Astrocyte (in vitro differentiated cells and primary cell): ENCODE measurements around the gene MESP2. TPM values are rescaled to one million over a fixed set of nuclear protein-coding genes. Genes with fewer than 3 reads are reported as not detected.

Experiments
- DNase-seq: peaks from one replicate; pipeline ENCODE4 v3.0.0-alpha.2; 2010; ENCODE audit warnings: low read depth
- FAIRE-seq: peaks from 2 replicates; lab custom pipeline; 2011; peaks lifted over from hg19 to GRCh38; lab: Jason Lieb, UNC
- H2AFZ ChIP-seq: 2 replicates; pipeline ENCODE4 v1.6.0; 2012; ENCODE audit warnings: low read depth, low read length, inconsistent platforms
- H3K27ac ChIP-seq: 2 replicates; pipeline ENCODE4 v1.5.1; 2011; ENCODE audit warnings: low read depth, low read length, inconsistent platforms
- H3K27me3 ChIP-seq: 2 replicates; pipeline ENCODE4 v1.6.0; 2011; ENCODE audit warnings: low read length, inconsistent platforms; ENCODE audit not compliant: insufficient read depth
- H3K36me3 ChIP-seq: 2 replicates; pipeline ENCODE4 v1.5.1; 2011; ENCODE audit warnings: low read length, inconsistent platforms; ENCODE audit not compliant: insufficient read depth
- H3K4me1 ChIP-seq: 2 replicates; pipeline ENCODE4 v1.5.1; 2011; ENCODE audit warnings: low read length, inconsistent platforms; ENCODE audit not compliant: insufficient read depth
- H3K4me2 ChIP-seq: 2 replicates; pipeline ENCODE4 v1.6.0; 2012; ENCODE audit warnings: low read length, inconsistent platforms
- H3K4me3 ChIP-seq: 2 replicates; pipeline ENCODE4 v1.5.1; 2011; ENCODE audit warnings: low read depth, mild to moderate bottlenecking, low read length, inconsistent platforms; ENCODE audit not compliant: insufficient read depth
- H3K79me2 ChIP-seq: 2 replicates; pipeline ENCODE4 v1.6.0; 2012; ENCODE audit warnings: mild to moderate bottlenecking, low read length, inconsistent platforms; ENCODE audit not compliant: insufficient read depth
- H3K9ac ChIP-seq: 2 replicates; pipeline ENCODE4 v1.6.0; 2012; ENCODE audit warnings: mild to moderate bottlenecking, low read length, inconsistent platforms
- H3K9me3 ChIP-seq: 2 replicates; pipeline ENCODE4 v1.5.1; 2012; ENCODE audit warnings: low read depth, mild to moderate bottlenecking, low read length, inconsistent platforms; ENCODE audit not compliant: insufficient read depth
- H4K20me1 ChIP-seq: 2 replicates; pipeline ENCODE4 v1.6.0; 2012; ENCODE audit warnings: low read length, inconsistent platforms; ENCODE audit not compliant: insufficient read depth
- H3K27ac Mint-ChIP-seq: one replicate; pipeline ENCODE4 v1.8.0; 2021; ENCODE audit warnings: mild to moderate bottlenecking, mixed read lengths; ENCODE audit not compliant: unreplicated experiment
- H3K27me3 Mint-ChIP-seq: one replicate; pipeline ENCODE4 v1.8.0; 2021; ENCODE audit warnings: low read depth, mixed read lengths; ENCODE audit not compliant: unreplicated experiment
- H3K36me3 Mint-ChIP-seq: one replicate; pipeline ENCODE4 v1.8.0; 2021; ENCODE audit warnings: low read depth, mixed read lengths; ENCODE audit not compliant: unreplicated experiment
- H3K4me1 Mint-ChIP-seq: one replicate; pipeline ENCODE4 v1.8.0; 2021; ENCODE audit warnings: low read depth, mixed read lengths; ENCODE audit not compliant: unreplicated experiment
- H3K4me3 Mint-ChIP-seq: one replicate; pipeline ENCODE4 v1.8.0; 2021; ENCODE audit warnings: mild to moderate bottlenecking, moderate library complexity, mixed read lengths; ENCODE audit not compliant: unreplicated experiment
- H3K9me3 Mint-ChIP-seq: one replicate; pipeline ENCODE4 v1.8.0; 2021; ENCODE audit warnings: mild to moderate bottlenecking, mixed read lengths; ENCODE audit not compliant: unreplicated experiment
- CTCF ChIP-seq: IDR thresholded peaks from 2 replicates; pipeline ENCODE4 v1.5.1; 2011; ENCODE audit warnings: low read depth, mild to moderate bottlenecking, inconsistent platforms, low read length, moderate library complexity; ENCODE audit not compliant: insufficient read depth
- EZH2 ChIP-seq: IDR thresholded peaks from 2 replicates; pipeline ENCODE4 v1.6.1; 2012; ENCODE audit warnings: mild to moderate bottlenecking, low read length, inconsistent platforms; ENCODE audit not compliant: insufficient read depth
- total RNA-seq: library from RNA; stranded (reverse); gene quantifications from 2 replicates; pipeline ENCODE4 v1.2.1, GENCODE V29; 2021

MESP2 gene
- total RNA-seq, 1 donor from 2014 or later, result not detected

DNA sequence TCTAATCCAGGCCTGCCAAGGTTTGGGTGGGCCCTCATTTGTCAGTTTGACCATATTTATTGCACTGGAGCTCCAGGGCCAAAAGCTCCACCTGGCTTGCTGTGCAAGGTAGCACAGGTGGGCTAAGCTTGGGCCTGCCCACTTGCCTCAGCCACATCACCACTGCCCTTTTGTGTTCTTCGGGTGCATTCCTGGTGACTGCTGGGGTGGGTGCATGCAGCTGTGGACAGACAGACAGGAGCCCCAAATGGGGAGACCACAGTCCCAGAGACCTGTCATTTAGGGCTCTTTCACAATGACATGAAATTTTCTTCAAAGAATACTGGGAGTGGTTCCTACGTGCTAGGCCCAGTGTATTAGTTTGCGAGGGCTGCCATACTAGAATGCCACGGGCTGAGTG, 2.7 kb downstream of the MESP2 start:
- H2AFZ ChIP-seq, result no peak overlapping the region
- no peaks in the 10 kb centered on the region for H3K36me3 Mint-ChIP-seq
- H3K4me1 Mint-ChIP-seq, result peaks cover 10% of the 10 kb centered on the region
- H3K36me3 ChIP-seq, result no peaks in the 10 kb centered on the region
- peaks cover 18% of the 10 kb centered on the region for H3K4me1 ChIP-seq
- no peaks in the 10 kb centered on the region for H3K79me2 ChIP-seq
- no peak overlapping the region for H3K4me3 ChIP-seq
- H3K27me3 Mint-ChIP-seq, result peaks cover 13% of the 10 kb centered on the region
- no peaks in the 10 kb centered on the region for H3K9me3 ChIP-seq
- no peak for FAIRE-seq
- no peak overlapping the region for H3K9ac ChIP-seq
- no peak overlapping the region for H3K4me3 Mint-ChIP-seq
- no peaks in the 10 kb centered on the region for H4K20me1 ChIP-seq
- H3K27me3 ChIP-seq, result no peaks in the 10 kb centered on the region
- H3K27ac Mint-ChIP-seq, result no peak overlapping the region
- no peak overlapping the region for H3K4me2 ChIP-seq
- no peak for TF ChIP-seq CTCF
- TF ChIP-seq EZH2, result no peak
- DNase-seq, result no peak
- H3K9me3 Mint-ChIP-seq, result no peaks in the 10 kb centered on the region
- H3K27ac ChIP-seq, result no peak overlapping the region

GRCh38 chr15:89780601-89781000, 4.5 kb downstream of the MESP2 start:
- Histone ChIP-seq H3K79me2 (no peaks in the 10 kb centered on the region), H3K9ac (no peak overlapping the region), H3K27ac (no peak overlapping the region), H3K4me1 (peaks cover 18% of the 10 kb centered on the region), H3K4me2 (no peak overlapping the region), H3K4me3 (no peak overlapping the region), H3K27me3 (no peaks in the 10 kb centered on the region), H3K36me3 (no peaks in the 10 kb centered on the region), H2AFZ (no peak overlapping the region), H4K20me1 (no peaks in the 10 kb centered on the region), H3K9me3 (no peaks in the 10 kb centered on the region)
- Mint-ChIP-seq H3K9me3 (peaks cover 4% of the 10 kb centered on the region), H3K4me1 (peaks cover 10% of the 10 kb centered on the region), H3K27ac (no peak overlapping the region), H3K4me3 (peak overlapping the region; percentile 29), H3K27me3 (peaks cover 10% of the 10 kb centered on the region), H3K36me3 (no peaks in the 10 kb centered on the region)
- DNase-seq (no peak), FAIRE-seq (no peak)
- TF ChIP-seq EZH2 (no peak), CTCF (no peak)

GRCh38 chr15:89781055-89781454, 4.9 kb downstream of the MESP2 start:
- Mint-ChIP-seq H3K36me3 (no peaks in the 10 kb centered on the region), H3K4me1 (peaks cover 10% of the 10 kb centered on the region), H3K9me3 (peaks cover 6% of the 10 kb centered on the region), H3K4me3 (no peak overlapping the region), H3K27me3 (peaks cover 10% of the 10 kb centered on the region), H3K27ac (no peak overlapping the region)
- Histone ChIP-seq H3K36me3 (no peaks in the 10 kb centered on the region), H4K20me1 (no peaks in the 10 kb centered on the region), H3K4me1 (peaks cover 18% of the 10 kb centered on the region), H3K79me2 (no peaks in the 10 kb centered on the region), H2AFZ (no peak overlapping the region), H3K27me3 (no peaks in the 10 kb centered on the region), H3K4me2 (no peak overlapping the region), H3K4me3 (no peak overlapping the region), H3K9me3 (no peaks in the 10 kb centered on the region), H3K27ac (no peak overlapping the region), H3K9ac (no peak overlapping the region)
- FAIRE-seq (no peak), DNase-seq (no peak)
- TF ChIP-seq CTCF, result no peak
- no peak for TF ChIP-seq EZH2
